HG02571 (cell line): ENCODE data around the gene NUDT21.
"Not testable (repeated sequence)": the region's sequence is repeated elsewhere in the genome, so short reads cannot be mapped to it uniquely, and the experiment has no call there.

ENCODE experiments used
- ATAC-seq: cut with Tn5 transposase; IDR thresholded peaks from one replicate; pipeline ENCODE4 v1.9.1; 2021; ENCODE audit warnings: mild to moderate bottlenecking, moderate library complexity; ENCODE audit not compliant: unreplicated experiment

NUDT21 gene

DNA sequence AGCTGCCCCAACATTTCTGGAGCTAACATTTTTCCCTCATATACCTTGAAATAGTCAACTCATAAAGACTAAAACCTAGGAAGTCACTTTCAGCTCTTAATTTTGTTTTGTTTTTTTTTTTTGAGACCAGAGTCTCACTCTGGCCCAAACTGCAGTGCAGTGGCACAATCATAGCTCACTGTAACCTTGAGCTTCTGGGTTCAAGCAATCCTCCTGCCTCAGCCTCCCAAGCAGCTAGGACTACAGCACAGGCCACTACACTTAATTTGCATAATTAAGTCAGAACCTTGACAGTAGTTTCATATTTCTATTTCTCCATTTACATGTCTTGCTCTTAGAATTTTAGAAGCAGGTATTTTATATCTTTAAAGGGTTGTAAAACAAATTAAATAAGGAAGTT, 30.5 kb downstream of the NUDT21 start:
- ATAC-seq: no peak

GRCh38 chr16:56419740-56420548, 31.2 kb downstream of the NUDT21 start:
- no peak for ATAC-seq

DNA sequence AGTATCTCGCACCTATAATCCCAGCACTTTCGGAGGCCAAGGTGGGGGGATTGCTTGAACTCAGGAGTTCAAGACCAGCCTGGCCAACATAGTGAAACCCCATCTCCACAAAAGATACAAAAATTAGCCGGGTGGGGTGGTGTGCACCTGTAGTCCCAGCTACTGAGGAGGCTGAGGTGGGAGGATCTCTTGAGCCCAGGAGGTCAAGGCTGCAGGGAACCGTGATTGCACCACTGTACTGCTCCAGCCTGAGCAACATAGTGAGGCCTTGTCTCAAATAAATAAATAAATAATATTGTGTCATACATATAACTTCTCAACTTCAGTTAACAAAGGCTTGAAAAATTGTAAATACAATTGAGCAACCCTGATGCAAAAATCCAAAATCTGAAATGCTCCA, 34.0 kb downstream of the NUDT21 start:
- no peak for ATAC-seq

DNA sequence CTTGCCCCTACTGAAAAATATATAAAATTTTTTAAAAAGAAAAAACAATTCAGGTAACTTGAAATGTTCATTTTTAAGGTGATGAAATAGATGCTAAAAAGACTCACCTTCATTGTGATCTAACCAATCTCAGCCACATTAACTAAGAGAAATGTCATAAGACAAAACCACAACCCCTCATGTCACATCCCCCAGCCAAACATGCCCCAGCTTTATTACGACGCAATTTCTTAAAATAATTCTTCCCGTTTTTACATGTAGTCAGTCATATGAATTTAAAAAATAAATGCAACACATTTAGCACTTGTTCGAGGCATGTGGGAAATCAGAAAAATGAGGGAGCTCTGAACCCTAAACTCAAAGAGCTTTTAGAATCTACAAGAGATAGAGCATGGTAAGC, 35.3 kb downstream of the NUDT21 start:
- ATAC-seq: no peak

DNA sequence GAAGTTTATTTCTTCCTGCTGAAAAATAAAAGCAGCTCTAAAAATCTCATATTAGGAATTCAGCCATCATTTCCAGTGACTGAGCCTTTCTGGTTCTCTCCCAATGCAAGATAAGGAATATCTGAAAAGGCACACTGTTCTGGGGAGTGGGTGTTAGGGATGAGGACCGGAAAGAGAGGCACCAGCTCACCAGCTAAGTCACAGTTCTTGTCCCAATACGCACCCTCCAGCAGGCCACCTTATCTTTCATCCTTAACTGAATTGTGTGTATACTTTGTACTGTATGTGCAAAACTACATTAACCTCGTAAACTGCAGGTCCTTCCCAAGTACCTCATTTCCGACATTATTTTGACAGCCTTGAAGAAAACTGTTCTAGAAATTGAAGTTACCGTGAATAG, 36.8 kb downstream of the NUDT21 start:
- ATAC-seq: no peak

DNA sequence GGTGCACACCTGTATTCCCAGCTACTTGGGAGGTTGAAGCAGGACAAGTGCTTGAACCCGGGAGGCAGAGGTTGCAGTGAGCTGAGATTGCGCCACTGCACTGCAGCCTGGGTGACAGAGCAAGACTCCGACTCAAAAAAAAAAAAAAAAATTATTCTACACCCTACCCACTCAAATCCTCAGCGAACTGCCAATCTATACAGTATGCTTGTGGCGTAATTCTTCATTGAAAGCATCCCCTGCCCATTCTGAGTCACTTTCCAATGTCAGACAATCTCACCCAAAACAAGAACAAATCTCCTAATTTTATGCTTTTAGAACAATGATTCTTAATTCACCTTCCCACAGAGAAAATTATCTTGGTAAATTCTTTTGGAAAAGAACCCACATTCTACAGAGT, 37.8 kb downstream of the NUDT21 start:
- ATAC-seq: no peak

DNA sequence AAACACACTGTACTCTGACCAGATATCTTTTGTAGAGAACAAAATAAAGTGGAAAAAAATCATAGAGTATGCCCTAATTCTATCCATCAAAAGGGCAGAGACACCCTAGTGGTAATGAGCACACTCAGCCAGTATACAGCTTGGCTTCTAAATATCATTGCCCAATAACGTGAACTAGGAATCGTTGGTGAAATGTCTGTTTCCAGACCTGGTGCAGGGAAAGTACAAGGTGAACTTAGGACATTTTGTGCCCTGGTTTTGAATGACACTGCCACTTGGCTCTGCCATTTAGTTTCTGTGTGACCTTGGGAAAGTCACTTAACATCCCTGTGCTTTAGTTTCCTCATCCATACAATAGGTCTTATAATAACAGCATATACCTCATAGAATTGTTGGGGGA, 39.5 kb downstream of the NUDT21 start:
- no peak for ATAC-seq

DNA sequence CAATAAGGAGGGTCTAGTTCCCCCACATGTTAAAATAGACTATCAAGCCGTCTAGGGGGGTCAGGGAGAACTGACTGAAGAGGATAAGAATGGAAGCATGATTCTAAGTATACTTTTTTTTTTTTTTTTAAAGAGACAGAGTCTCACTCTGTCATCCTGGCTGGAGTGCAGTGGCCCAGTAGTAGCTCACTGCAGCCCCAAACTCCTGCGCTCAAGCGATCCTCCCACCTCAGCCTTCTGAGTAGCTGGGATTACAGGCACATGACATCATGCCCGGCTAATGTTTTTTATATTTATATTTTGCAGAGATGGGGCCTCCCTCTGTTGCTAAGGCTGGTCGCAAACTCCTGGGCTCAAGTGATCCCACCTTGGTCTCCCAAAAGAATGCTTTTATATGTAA, 40.0 kb downstream of the NUDT21 start:
- ATAC-seq: no peak

DNA sequence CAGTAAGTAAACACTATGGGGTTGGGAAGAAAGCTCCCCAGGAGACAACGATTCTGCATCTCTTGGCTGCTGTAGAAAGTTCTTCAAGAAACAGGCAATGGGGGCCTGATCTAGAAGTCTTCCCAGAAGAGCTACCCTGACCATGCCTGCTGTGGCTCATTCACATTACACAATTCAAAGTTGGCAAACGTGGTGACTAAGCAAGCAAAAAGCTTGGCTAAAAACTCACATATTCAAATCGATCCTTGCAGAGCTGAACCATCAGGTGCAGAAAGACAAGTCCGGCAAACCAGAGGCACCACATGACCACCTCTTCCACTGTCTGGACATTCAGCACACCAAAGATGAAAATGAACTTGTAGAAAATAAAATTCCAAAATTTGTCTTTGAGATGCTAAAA, 41.9 kb downstream of the NUDT21 start:
- no peak for ATAC-seq

- no peak for ATAC-seq
Observed at GRCh38 chr16:56408379-56409098, 42.6 kb downstream of the NUDT21 start.

GRCh38 chr16:56405977-56406672, 45.0 kb downstream of the NUDT21 start:
- ATAC-seq: no peak

- no peak for ATAC-seq
Observed at GRCh38 chr16:56401482-56401881, 49.6 kb downstream of the NUDT21 start.

- ATAC-seq: no peak
Observed at GRCh38 chr16:56400458-56400857, 50.7 kb downstream of the NUDT21 start.

GRCh38 chr16:56399486-56399885, 51.6 kb downstream of the NUDT21 start:
- no peak for ATAC-seq

- ATAC-seq: no peak
Observed at GRCh38 chr16:56399047-56399446, 52.1 kb downstream of the NUDT21 start.

- ATAC-seq: not testable (repeated sequence)
Observed at GRCh38 chr16:56396724-56397123, 54.4 kb downstream of the NUDT21 start.

- no peak for ATAC-seq
Observed at GRCh38 chr16:56389554-56389953, 61.6 kb downstream of the NUDT21 start.

DNA sequence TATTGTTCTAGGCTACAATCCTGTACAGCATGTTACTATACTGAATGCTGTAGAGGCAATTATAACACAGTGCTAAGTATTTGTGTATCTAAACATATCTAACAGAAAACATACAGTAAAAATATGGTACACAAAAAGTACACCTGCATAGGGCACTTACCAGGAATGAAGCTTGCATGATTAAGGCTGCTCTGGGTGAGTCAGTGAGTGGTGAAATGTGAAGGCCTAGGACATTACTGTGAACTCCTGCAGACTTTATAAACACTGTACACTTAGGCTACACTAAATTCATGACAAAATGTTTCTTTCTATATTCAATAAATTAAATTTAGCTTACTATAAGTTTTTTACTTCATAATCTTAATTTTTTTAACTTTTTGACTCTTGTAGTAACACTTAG, 62.9 kb downstream of the NUDT21 start:
- ATAC-seq: no peak

- no peak for ATAC-seq
Observed at GRCh38 chr16:56387396-56387795, 63.7 kb downstream of the NUDT21 start.

- no peak for ATAC-seq
Observed at GRCh38 chr16:56384074-56384721, 66.9 kb downstream of the NUDT21 start.

- no peak for ATAC-seq
Observed at GRCh38 chr16:56382901-56383355, 68.2 kb downstream of the NUDT21 start.
